Loucy (cell line): ENCODE results near the gene EME2.

ENCODE experiments used
- H2AFZ ChIP-seq: fragments of 200-600 bp; sonication (generic); 2 replicates; pipeline ENCODE4 v1.6.0; 2016; ENCODE audit warnings: antibody characterized with exemption, mild to moderate bottlenecking, low read length, moderate library complexity
- H3F3A ChIP-seq: fragments of 200-600 bp; 2 replicates; pipeline ENCODE4 v1.6.0; 2016; ENCODE audit warnings: antibody characterized with exemption, low read depth, mild to moderate bottlenecking
- H3K27me3 ChIP-seq: fragments of 200-600 bp; sonication (generic); 2 replicates; pipeline ENCODE4 v1.6.1; 2014; ENCODE audit warnings: low read length, mild to moderate bottlenecking; ENCODE audit not compliant: insufficient read depth, poor library complexity, severe bottlenecking
- H3K36me3 ChIP-seq: fragments of 200-600 bp; sonication (generic); 2 replicates; pipeline ENCODE4 v1.6.1; 2016; ENCODE audit warnings: low read length; ENCODE audit not compliant: insufficient read depth
- H3K4me1 ChIP-seq: fragments of 200-600 bp; sonication (generic); 2 replicates; pipeline ENCODE4 v1.5.1; 2014; ENCODE audit warnings: low read length, mild to moderate bottlenecking; ENCODE audit not compliant: insufficient read depth, poor library complexity, severe bottlenecking
- H3K4me2 ChIP-seq: fragments of 200-600 bp; sonication (generic); 2 replicates; pipeline ENCODE4 v1.6.0; 2014; ENCODE audit warnings: antibody characterized with exemption, low read length, low read depth, mild to moderate bottlenecking; ENCODE audit not compliant: poor library complexity, severe bottlenecking
- H3K4me3 ChIP-seq: fragments of 200-600 bp; sonication (generic); 2 replicates; pipeline ENCODE4 v1.5.1; 2014; ENCODE audit warnings: low read length, mild to moderate bottlenecking, mixed read lengths; ENCODE audit not compliant: poor library complexity, severe bottlenecking
- H3K79me2 ChIP-seq: fragments of 200-600 bp; sonication (generic); 2 replicates; pipeline ENCODE4 v1.6.1; 2014; ENCODE audit warnings: low read length; ENCODE audit not compliant: insufficient read depth
- H3K9ac ChIP-seq: fragments of 200-600 bp; sonication (generic); 2 replicates; pipeline ENCODE4 v1.6.0; 2014; ENCODE audit warnings: mild to moderate bottlenecking, low read depth, low read length, moderate library complexity; ENCODE audit not compliant: poor library complexity, severe bottlenecking
- H3K9me2 ChIP-seq: fragments of 200-600 bp; sonication (generic); replicated peaks from 2 replicates; pipeline ENCODE4 v1.6.1; 2016; ENCODE audit warnings: low read depth, low read length, mixed read lengths
- H3K9me3 ChIP-seq: fragments of 200-600 bp; sonication (generic); 2 replicates; pipeline ENCODE4 v1.6.1; 2014; ENCODE audit warnings: mild to moderate bottlenecking, antibody characterized with exemption, low read length, low read depth; ENCODE audit not compliant: insufficient read depth
- H4K20me1 ChIP-seq: fragments of 200-600 bp; sonication (generic); 2 replicates; pipeline ENCODE4 v1.6.0; 2014; ENCODE audit warnings: antibody characterized with exemption, low read length, mild to moderate bottlenecking; ENCODE audit not compliant: insufficient read depth, poor library complexity, severe bottlenecking
- CTCF ChIP-seq: fragments of 200-600 bp; sonication (generic); conservative IDR thresholded peaks from 2 replicates; pipeline ENCODE4 v1.5.1; 2014; ENCODE audit warnings: mild to moderate bottlenecking, antibody characterized with exemption, low read length
- EZH2phosphoT487 ChIP-seq: fragments of 200-600 bp; IDR thresholded peaks from 2 replicates; pipeline ENCODE4 v1.6.1; 2018; ENCODE audit warnings: antibody characterized with exemption, mild to moderate bottlenecking, moderate library complexity, borderline replicate concordance

Gene EME2

DNA sequence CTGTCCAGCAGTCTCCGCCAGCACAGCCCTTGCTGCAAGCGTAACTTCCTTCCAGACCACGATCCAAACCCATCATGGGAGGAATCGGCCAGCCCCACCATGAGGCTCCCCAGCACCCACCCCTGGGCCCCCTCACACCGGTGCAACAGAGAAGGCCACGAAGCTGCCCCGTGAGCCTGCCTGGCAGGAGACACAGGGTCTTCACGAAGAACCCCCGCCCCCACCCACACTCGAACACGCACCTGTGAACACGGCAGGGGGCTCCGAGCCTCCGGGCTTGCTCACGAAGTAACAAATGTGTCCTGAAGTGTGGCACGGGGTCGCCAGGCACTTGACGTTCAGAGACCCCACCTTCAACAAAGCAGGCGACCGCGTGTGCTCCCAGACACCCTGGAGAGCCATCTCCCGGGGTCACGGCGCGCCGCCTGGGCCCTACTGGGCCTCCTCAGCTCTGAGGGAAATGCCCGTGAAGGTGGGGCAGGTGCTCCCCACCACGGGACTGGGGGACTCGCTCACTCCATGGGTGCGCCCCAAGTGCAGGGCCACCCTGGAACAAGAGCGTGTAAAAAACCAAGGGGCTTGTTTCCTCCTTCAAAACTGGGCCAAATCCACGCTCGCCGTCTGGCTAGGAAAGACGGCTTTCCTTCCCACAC lies 46.4 kb downstream of the EME2 start:
- Histone ChIP-seq H3K4me1 (no peaks in the 10 kb centered on the region), H3F3A (no peaks in the 10 kb centered on the region), H3K27me3 (no peaks in the 10 kb centered on the region), H3K9me2 (no peaks in the 10 kb centered on the region), H3K79me2 (no peaks in the 10 kb centered on the region), H3K4me2 (no peak overlapping the region), H2AFZ (no peak overlapping the region), H3K9me3 (no peaks in the 10 kb centered on the region), H4K20me1 (no peaks in the 10 kb centered on the region), H3K4me3 (no peak overlapping the region), H3K36me3 (no peaks in the 10 kb centered on the region), H3K9ac (no peak overlapping the region)
- TF ChIP-seq EZH2phosphoT487 (no peak), CTCF (no peak)

- Histone ChIP-seq H3K79me2 (no peaks in the 10 kb centered on the region), H3K9me3 (no peaks in the 10 kb centered on the region), H3K36me3 (no peaks in the 10 kb centered on the region), H3K27me3 (no peaks in the 10 kb centered on the region), H3K4me3 (no peak overlapping the region), H3K9me2 (no peaks in the 10 kb centered on the region), H2AFZ (no peak overlapping the region), H3K9ac (no peak overlapping the region), H3F3A (no peaks in the 10 kb centered on the region), H3K4me1 (no peaks in the 10 kb centered on the region), H4K20me1 (no peaks in the 10 kb centered on the region), H3K4me2 (no peak overlapping the region)
- TF ChIP-seq EZH2phosphoT487 (no peak), CTCF (no peak)
Observed at GRCh38 chr16:1819611-1820010, 47.0 kb downstream of the EME2 start.

DNA sequence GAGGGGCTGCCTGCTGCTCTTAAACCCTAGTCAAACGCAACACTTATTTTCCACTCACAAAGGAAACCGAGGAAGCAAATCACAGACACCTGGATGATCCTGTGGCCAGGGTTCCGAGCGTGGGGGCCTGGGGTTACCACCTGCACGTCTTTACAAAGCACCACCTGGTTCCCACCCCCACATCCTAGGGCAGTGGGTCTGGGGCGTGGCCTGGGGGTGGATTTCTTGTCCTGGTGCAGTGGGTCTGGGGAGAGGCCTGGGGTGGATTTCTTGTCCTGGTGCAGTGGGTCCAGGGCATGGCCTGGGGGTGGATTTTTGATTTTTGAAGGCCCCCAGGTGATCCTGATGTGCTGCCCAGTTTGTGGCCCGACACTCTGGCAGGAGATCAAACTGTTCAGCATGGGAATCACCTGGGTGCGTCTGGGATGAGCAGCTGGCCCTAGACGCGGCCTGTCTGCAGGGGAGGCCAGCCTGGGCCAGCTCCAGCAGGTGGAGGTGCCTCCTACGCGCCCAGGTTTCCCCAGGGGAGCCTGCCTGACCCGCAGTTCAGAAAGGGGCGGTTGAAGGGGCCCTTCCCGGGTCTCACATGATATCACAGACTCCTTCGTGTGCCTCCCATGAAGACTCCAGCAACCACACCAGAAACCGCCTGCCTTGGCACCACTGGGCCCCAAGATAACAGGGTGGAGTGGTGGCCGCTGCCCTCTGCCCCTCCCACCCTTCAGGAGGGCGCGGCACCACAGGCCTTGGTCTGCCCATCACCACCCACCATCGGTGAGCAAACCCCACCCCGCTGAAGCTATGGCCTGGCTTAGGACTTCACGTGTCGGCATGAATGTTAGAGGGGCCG lies 47.7 kb downstream of the EME2 start:
- H3K27me3 ChIP-seq, result no peaks in the 10 kb centered on the region
- no peaks in the 10 kb centered on the region for H3K9me3 ChIP-seq
- H2AFZ ChIP-seq, result no peak overlapping the region
- H3K4me2 ChIP-seq, result no peak overlapping the region
- H3K9me2 ChIP-seq, result no peaks in the 10 kb centered on the region
- H3K4me1 ChIP-seq, result no peaks in the 10 kb centered on the region
- no peaks in the 10 kb centered on the region for H4K20me1 ChIP-seq
- no peaks in the 10 kb centered on the region for H3K36me3 ChIP-seq
- H3K9ac ChIP-seq, result no peak overlapping the region
- TF ChIP-seq CTCF, result no peak
- TF ChIP-seq EZH2phosphoT487, result no peak
- no peak overlapping the region for H3K4me3 ChIP-seq
- H3K79me2 ChIP-seq, result peaks cover 2% of the 10 kb centered on the region; the same call in 1 of the 2 replicates
- H3F3A ChIP-seq, result no peaks in the 10 kb centered on the region
